Gastrocnemius medialis (tissue), 4 donors: ENCODE data around the gene IL16.

Experiments used
- CTCF ChIP-seq, 5 experiments: fragments of 450-650 bp in 3 of 5; fragments of 200-600 bp in 2 of 5; sonication (generic) in 2 of 5; IDR thresholded peaks in 4 of 5; conservative IDR thresholded peaks in 1 of 5; 1 replicate in 4 of 5; 2 replicates in 1 of 5; pipeline ENCODE4 v1.5.1; 2016 to 2019; ENCODE audit warnings: antibody characterized with exemption in 5 of 5, mild to moderate bottlenecking in 3 of 5, moderate library complexity in 3 of 5
- POLR2A ChIP-seq, 2 donors: fragments of 450-650 bp; IDR thresholded peaks; one replicate each; pipeline ENCODE4 v1.6.1; 2017; ENCODE audit warnings: antibody characterized with exemption in 2 of 2, mild to moderate bottlenecking in 2 of 2, moderate library complexity in 2 of 2

GRCh38 chr15:81174125-81174791, 22.4 kb upstream of the IL16 start:
- TF ChIP-seq CTCF (IDR thresholded peaks at IDR 0.05 in 4 of 5, conservative IDR thresholded peaks at IDR 0.05 in 1 of 5): no peak
- TF ChIP-seq POLR2A (IDR thresholded peaks at IDR 0.05): no peak
